ENCODE data around the gene PPTC7.

Gene PPTC7

GRCh38 chr12:110498984-110499706 lies 84.0 kb downstream of the PPTC7 start:
- DNase-seq (ENCODE audit: insufficient read length, low spot score) = no peak

More at GRCh38 chr12:110498984-110499706, 84.0 kb downstream of the PPTC7 start:
- no peak for FAIRE-seq
